Liver (tissue), 9 donors: Measurements from ENCODE around the gene MAN2C1. TPM values are rescaled to one million over a fixed set of nuclear protein-coding genes. Genes with fewer than 3 reads are reported as not detected.

Experiments
- DNase-seq: peaks from one replicate; pipeline ENCODE4 v3.0.0-alpha.2; 2017; ENCODE audit warnings: low spot score
- H3K27ac ChIP-seq, 2 donors: one replicate each; pipeline ENCODE4 v1.7.0; 2013; ENCODE audit warnings: inconsistent platforms in 2 of 2, low read length in 2 of 2, control low read depth in 1 of 2, low read depth in 1 of 2, mild to moderate bottlenecking in 1 of 2
- H3K27me3 ChIP-seq, 4 donors: one replicate each; pipeline versions ENCODE4 v1.6.1 to v1.7.0; 2013; ENCODE audit warnings: low read length in 3 of 4, inconsistent platforms in 1 of 4, mild to moderate bottlenecking in 1 of 4, moderate library complexity in 1 of 4; ENCODE audit not compliant: control insufficient read depth in 4 of 4, insufficient read depth in 4 of 4
- H3K36me3 ChIP-seq, 4 donors: one replicate each; pipeline versions ENCODE4 v1.6.1 to v1.7.0; 2013; ENCODE audit warnings: low read length in 3 of 4, mild to moderate bottlenecking in 3 of 4, low read depth in 1 of 4, moderate library complexity in 1 of 4; ENCODE audit not compliant: control insufficient read depth in 4 of 4, insufficient read depth in 3 of 4
- H3K4me1 ChIP-seq, 4 donors: one replicate each; pipeline versions ENCODE4 v1.6.1 to v1.7.0; 2013; ENCODE audit warnings: low read length in 3 of 4, mild to moderate bottlenecking in 3 of 4, moderate library complexity in 1 of 4; ENCODE audit not compliant: control insufficient read depth in 4 of 4, insufficient read depth in 4 of 4
- H3K4me3 ChIP-seq, 3 donors: one replicate each; pipeline versions ENCODE4 v1.6.1 to v1.7.0; 2013; ENCODE audit warnings: low read length in 3 of 3, control low read depth in 1 of 3, low read depth in 1 of 3, mild to moderate bottlenecking in 1 of 3
- H3K9ac ChIP-seq, 2 donors: one replicate each; pipeline ENCODE4 v1.7.0; 2013; ENCODE audit warnings: low read length in 2 of 2, mild to moderate bottlenecking in 2 of 2, moderate library complexity in 2 of 2, control low read depth in 1 of 2, low read depth in 1 of 2
- H3K9me3 ChIP-seq, 4 donors: one replicate each; pipeline versions ENCODE4 v1.6.1 to v1.7.0; 2013; ENCODE audit warnings: low read length in 3 of 4; ENCODE audit not compliant: control insufficient read depth in 4 of 4
- ATF3 ChIP-seq: IDR thresholded peaks from 2 replicates; pipeline ENCODE4 v1.6.1; 2016; ENCODE audit warnings: antibody characterized with exemption
- CTCF ChIP-seq: fragments of 150-350 bp; IDR thresholded peaks from 2 replicates; pipeline ENCODE4 v1.5.1; 2017; ENCODE audit warnings: improper control_type of control experiment, low read depth, low read length; ENCODE audit not compliant: missing input control
- EGR1 ChIP-seq, 2 donors: IDR thresholded peaks; 2 replicates each; pipeline ENCODE4 v1.6.1; 2016 to 2018; ENCODE audit warnings: antibody characterized with exemption in 2 of 2, low read depth in 2 of 2
- FOXA1 ChIP-seq: IDR thresholded peaks from 2 replicates; pipeline ENCODE4 v1.6.1; 2016; ENCODE audit warnings: antibody characterized with exemption
- FOXA2 ChIP-seq: IDR thresholded peaks from 2 replicates; pipeline ENCODE4 v1.6.1; 2016; ENCODE audit warnings: antibody characterized with exemption
- GABPA ChIP-seq, 2 donors: IDR thresholded peaks in 1 of 2; conservative IDR thresholded peaks in 1 of 2; 2 replicates each; pipeline ENCODE4 v1.6.1; 2016; ENCODE audit warnings: antibody characterized with exemption in 2 of 2, mild to moderate bottlenecking in 1 of 2, moderate library complexity in 1 of 2
- HNF4A ChIP-seq, 2 donors: conservative IDR thresholded peaks; 2 replicates each; pipeline ENCODE4 v1.6.1; 2016; ENCODE audit warnings: antibody characterized with exemption in 2 of 2, mild to moderate bottlenecking in 2 of 2
- HNF4G ChIP-seq: IDR thresholded peaks from 2 replicates; pipeline ENCODE4 v1.6.1; 2016; ENCODE audit warnings: antibody characterized with exemption
- JUND ChIP-seq, 2 donors: IDR thresholded peaks; 2 replicates each; pipeline ENCODE4 v1.6.1; 2016; ENCODE audit warnings: antibody characterized with exemption in 2 of 2
- MAX ChIP-seq: IDR thresholded peaks from 2 replicates; pipeline ENCODE4 v1.6.1; 2016; ENCODE audit warnings: antibody characterized with exemption
- NR2F2 ChIP-seq: IDR thresholded peaks from 2 replicates; pipeline ENCODE4 v1.6.1; 2016; ENCODE audit warnings: antibody characterized with exemption
- RAD21 ChIP-seq, 2 donors: IDR thresholded peaks; 2 replicates each; pipeline ENCODE4 v1.6.1; 2016; ENCODE audit warnings: antibody characterized with exemption in 2 of 2, mild to moderate bottlenecking in 2 of 2
- REST ChIP-seq: IDR thresholded peaks from 2 replicates; pipeline ENCODE4 v1.6.1; 2016; ENCODE audit warnings: antibody characterized with exemption, mild to moderate bottlenecking
- RXRA ChIP-seq, 2 donors: IDR thresholded peaks; 2 replicates each; pipeline ENCODE4 v1.6.1; 2017 to 2018; ENCODE audit warnings: antibody characterized with exemption in 2 of 2, mild to moderate bottlenecking in 1 of 2
- SP1 ChIP-seq: IDR thresholded peaks from 2 replicates; pipeline ENCODE4 v1.6.1; 2018; ENCODE audit warnings: antibody characterized with exemption, mild to moderate bottlenecking
- TAF1 ChIP-seq: conservative IDR thresholded peaks from 2 replicates; pipeline ENCODE4 v1.6.1; 2016; ENCODE audit warnings: antibody characterized with exemption, mild to moderate bottlenecking
- YY1 ChIP-seq: IDR thresholded peaks from 2 replicates; pipeline ENCODE4 v1.6.1; 2016; ENCODE audit warnings: antibody characterized with exemption, mild to moderate bottlenecking
- ZBTB33 ChIP-seq: IDR thresholded peaks from 2 replicates; pipeline ENCODE4 v1.6.1; 2016; ENCODE audit warnings: antibody characterized with exemption
- WGBS: extraction: QIAGEN DNeasy Blood & Tissue Kit; methylation state at CpG from one replicate; pipeline ENCODE4 v1.1.7; 2013; 5-methylcytosine and 5-hydroxymethylcytosine counted together
- polyA plus RNA-seq, 2 donors: library from polyadenylated mRNA; stranded (reverse) in 1 of 2; unstranded in 1 of 2; fragments of 200-250 nt in 1 of 2; fragments of >200 nt in 1 of 2; fragmentation: Nextera tagmentation in 1 of 2; extraction: Ambion mirVana in 1 of 2; gene quantifications; one replicate each; pipeline versions ENCODE4 v1.2.1 to v1.2.3, GENCODE V29; 2013 to 2015
- total RNA-seq, 2 donors: library from RNA; depleted of rRNA; stranded (reverse); fragments of >200 nt; gene quantifications; one replicate each; pipeline ENCODE4 v1.2.3, GENCODE V29; 2014
- donor health status: healthy.
- donor health status: healthy.
- donor health status: healthy.
- donor health status: healthy.
- donor health status: healthy.

MAN2C1 gene
- total and polyA plus RNA-seq, 4 donors, result 44.3 to 143 (median 59.6) TPM

- H3K4me1 ChIP-seq, result no peaks in the 10 kb centered on the region
- H3K9me3 ChIP-seq, result no peaks in the 10 kb centered on the region
- H3K36me3 ChIP-seq, result peaks cover 7 to 46% (median 35%) of the 10 kb centered on the region in 4 donors
- no peak overlapping the region for H3K9ac ChIP-seq
- WGBS, result 85% methylated on average over 4 of the region's 4 CpGs
- no peak overlapping the region for H3K4me3 ChIP-seq
- no peak overlapping the region for H3K27ac ChIP-seq
- no peaks in the 10 kb centered on the region for H3K27me3 ChIP-seq
- TF ChIP-seq ZBTB33, result no peak
- no peak for TF ChIP-seq FOXA1
- TF ChIP-seq CTCF, result no peak
- DNase-seq, result no peak
These were observed 12.4 kb upstream of the MAN2C1 start for GRCh38 chr15:75380773-75381172.

GRCh38 chr15:75371901-75372688 is 3.7 kb upstream of the MAN2C1 start:
- H3K4me1 ChIP-seq, result peaks cover 1 to 22% (median 20%) of the 10 kb centered on the region in 4 donors
- no peak overlapping the region for H3K27ac ChIP-seq
- H3K4me3 ChIP-seq, result no peak overlapping the region
- no peak for TF ChIP-seq ATF3
- no peak for TF ChIP-seq CTCF
- TF ChIP-seq YY1, result no peak
- TF ChIP-seq JUND (IDR thresholded peaks at IDR 0.05), result no peak
- no peak for TF ChIP-seq FOXA1
- TF ChIP-seq EGR1 (IDR thresholded peaks at IDR 0.05; ENCODE audit: low read depth in 2 of 2), result no peak
- no peak for TF ChIP-seq REST
- no peak for TF ChIP-seq FOXA2
- no peak for TF ChIP-seq SP1
- TF ChIP-seq TAF1, result no peak
- no peak for TF ChIP-seq HNF4G
- no peak for TF ChIP-seq RXRA (IDR thresholded peaks at IDR 0.05)
- no peak for TF ChIP-seq HNF4A (conservative IDR thresholded peaks at IDR 0.05)
- TF ChIP-seq MAX, result no peak
- TF ChIP-seq ZBTB33, result no peak
- no peak for TF ChIP-seq GABPA (IDR thresholded peaks at IDR 0.05 in 1 of 2, conservative IDR thresholded peaks at IDR 0.05 in 1 of 2)
- TF ChIP-seq NR2F2, result no peak
- TF ChIP-seq RAD21 (IDR thresholded peaks at IDR 0.05), result no peak
- H3K9ac ChIP-seq, result no peak overlapping the region
- H3K36me3 ChIP-seq, result peaks cover 9 to 40% (median 30%) of the 10 kb centered on the region in 4 donors
- no peak for DNase-seq
- H3K9me3 ChIP-seq, result no peaks in the 10 kb centered on the region
- H3K27me3 ChIP-seq, result no peaks in the 10 kb centered on the region
- whole genome bisulfite sequencing, result 97% methylated on average over 11 of the region's 11 CpGs
